Testis (tissue), 3 donors: ENCODE results near the gene MECR. TPM values are rescaled to one million over a fixed set of nuclear protein-coding genes. Genes with fewer than 3 reads are reported as not detected.

Experiments used
- DNase-seq: peaks from one replicate; pipeline ENCODE4 v3.0.0-alpha.2; 2019
- H3K27ac ChIP-seq, 2 donors: fragments of 200-600 bp; sonication (generic); one replicate each; pipeline ENCODE4 v1.5.1; 2019
- H3K27me3 ChIP-seq: fragments of 200-600 bp; sonication (generic); one replicate; pipeline ENCODE4 v1.5.1; 2019
- H3K36me3 ChIP-seq: fragments of 200-600 bp; sonication (generic); one replicate; pipeline ENCODE4 v1.5.1; 2017; ENCODE audit warnings: low read depth; ENCODE audit errors: missing control alignments
- H3K4me1 ChIP-seq: fragments of 200-600 bp; sonication (generic); one replicate; pipeline ENCODE4 v1.5.1; 2019
- H3K4me3 ChIP-seq, 2 donors: fragments of 200-600 bp; sonication (generic); one replicate each; pipeline ENCODE4 v1.5.1; 2017 to 2019
- H3K9me3 ChIP-seq: fragments of 200-600 bp; sonication (generic); one replicate; pipeline ENCODE4 v1.5.1; 2017
- POLR2A ChIP-seq: fragments of 450-650 bp; IDR thresholded peaks from one replicate; pipeline ENCODE4 v1.6.1; 2017; ENCODE audit warnings: antibody characterized with exemption, mild to moderate bottlenecking, moderate library complexity
- WGBS, 2 donors: methylation state at CpG; one replicate each; pipeline ENCODE4 v1.1.5; 2018; 5-methylcytosine and 5-hydroxymethylcytosine counted together
- intact Hi-C: fragments of 100-400 bp; cut with DNase I; formaldehyde crosslinking; loops from one replicate; pipeline ENCODE4 v1.15.1; 2023; ENCODE audit warnings: low total_unique reads
- polyA plus RNA-seq: library from polyadenylated mRNA; stranded (reverse); fragments of 350-450 nt; fragmentation: Illumina TruSeq; extraction: RNeasy Lipid Tissue Mini Kit (QIAGEN cat#74804); gene quantifications from one replicate; pipeline ENCODE4 v1.2.3, GENCODE V29; 2014; ENCODE audit warnings: low read depth, low replicate concordance; ENCODE audit not compliant: insufficient read depth
- total RNA-seq, 2 donors: library from RNA; depleted of rRNA; stranded (reverse); fragments of >200 nt; gene quantifications; one replicate each; pipeline ENCODE4 v1.2.3, GENCODE V29; 2016
- TF ChIP-seq, protein P1 (sequence below), 3 experiments: fragments of 450-650 bp in 2 of 3; fragments of 200-600 bp in 1 of 3; sonication (generic) in 1 of 3; IDR thresholded peaks; one replicate each; pipeline ENCODE4 v1.5.1; 2016 to 2019; ENCODE audit warnings: antibody characterized with exemption in 3 of 3, mild to moderate bottlenecking in 2 of 3, moderate library complexity in 1 of 3

MECR gene
- total and polyA plus RNA-seq, 3 donors from 2014 or later = 33.7 to 38.9 (median 37.3) TPM

DNA sequence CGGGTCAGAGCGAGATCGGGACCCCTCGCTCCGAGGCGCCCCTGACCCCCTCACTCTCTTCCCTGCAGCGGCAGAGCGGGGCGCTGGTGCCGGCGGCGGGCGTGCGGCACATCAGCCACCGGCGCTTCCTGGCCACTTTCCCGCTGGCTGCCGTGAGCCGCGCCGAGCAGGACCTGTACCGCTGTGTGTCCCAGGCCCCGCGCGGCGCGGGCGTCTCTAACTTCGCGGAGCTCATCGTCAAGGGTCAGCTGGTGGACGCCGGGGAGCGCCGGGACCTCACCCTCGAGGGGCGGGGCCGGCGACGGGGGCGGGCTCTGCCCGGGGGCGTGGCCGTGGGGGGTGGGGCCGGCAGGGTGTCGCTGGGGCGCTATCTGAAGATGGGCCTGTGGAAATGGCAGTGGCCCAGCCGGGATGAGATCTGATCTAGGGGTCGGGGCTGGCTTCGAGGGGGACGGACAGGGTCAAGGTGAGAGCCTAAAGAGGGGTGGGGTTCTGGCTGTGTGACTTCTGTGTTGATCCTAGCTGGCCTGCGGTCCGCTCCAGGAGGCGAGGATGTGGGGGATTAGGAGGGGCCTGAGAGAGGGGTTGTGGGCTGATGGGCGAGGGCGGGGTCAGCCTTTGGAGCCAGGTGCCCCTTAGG lies 29.2 kb upstream of the MECR start:
- no peak for TF ChIP-seq POLR2A
- TF ChIP-seq, protein P1, sequence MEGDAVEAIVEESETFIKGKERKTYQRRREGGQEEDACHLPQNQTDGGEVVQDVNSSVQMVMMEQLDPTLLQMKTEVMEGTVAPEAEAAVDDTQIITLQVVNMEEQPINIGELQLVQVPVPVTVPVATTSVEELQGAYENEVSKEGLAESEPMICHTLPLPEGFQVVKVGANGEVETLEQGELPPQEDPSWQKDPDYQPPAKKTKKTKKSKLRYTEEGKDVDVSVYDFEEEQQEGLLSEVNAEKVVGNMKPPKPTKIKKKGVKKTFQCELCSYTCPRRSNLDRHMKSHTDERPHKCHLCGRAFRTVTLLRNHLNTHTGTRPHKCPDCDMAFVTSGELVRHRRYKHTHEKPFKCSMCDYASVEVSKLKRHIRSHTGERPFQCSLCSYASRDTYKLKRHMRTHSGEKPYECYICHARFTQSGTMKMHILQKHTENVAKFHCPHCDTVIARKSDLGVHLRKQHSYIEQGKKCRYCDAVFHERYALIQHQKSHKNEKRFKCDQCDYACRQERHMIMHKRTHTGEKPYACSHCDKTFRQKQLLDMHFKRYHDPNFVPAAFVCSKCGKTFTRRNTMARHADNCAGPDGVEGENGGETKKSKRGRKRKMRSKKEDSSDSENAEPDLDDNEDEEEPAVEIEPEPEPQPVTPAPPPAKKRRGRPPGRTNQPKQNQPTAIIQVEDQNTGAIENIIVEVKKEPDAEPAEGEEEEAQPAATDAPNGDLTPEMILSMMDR (IDR thresholded peaks at IDR 0.05) = no peak

DNA sequence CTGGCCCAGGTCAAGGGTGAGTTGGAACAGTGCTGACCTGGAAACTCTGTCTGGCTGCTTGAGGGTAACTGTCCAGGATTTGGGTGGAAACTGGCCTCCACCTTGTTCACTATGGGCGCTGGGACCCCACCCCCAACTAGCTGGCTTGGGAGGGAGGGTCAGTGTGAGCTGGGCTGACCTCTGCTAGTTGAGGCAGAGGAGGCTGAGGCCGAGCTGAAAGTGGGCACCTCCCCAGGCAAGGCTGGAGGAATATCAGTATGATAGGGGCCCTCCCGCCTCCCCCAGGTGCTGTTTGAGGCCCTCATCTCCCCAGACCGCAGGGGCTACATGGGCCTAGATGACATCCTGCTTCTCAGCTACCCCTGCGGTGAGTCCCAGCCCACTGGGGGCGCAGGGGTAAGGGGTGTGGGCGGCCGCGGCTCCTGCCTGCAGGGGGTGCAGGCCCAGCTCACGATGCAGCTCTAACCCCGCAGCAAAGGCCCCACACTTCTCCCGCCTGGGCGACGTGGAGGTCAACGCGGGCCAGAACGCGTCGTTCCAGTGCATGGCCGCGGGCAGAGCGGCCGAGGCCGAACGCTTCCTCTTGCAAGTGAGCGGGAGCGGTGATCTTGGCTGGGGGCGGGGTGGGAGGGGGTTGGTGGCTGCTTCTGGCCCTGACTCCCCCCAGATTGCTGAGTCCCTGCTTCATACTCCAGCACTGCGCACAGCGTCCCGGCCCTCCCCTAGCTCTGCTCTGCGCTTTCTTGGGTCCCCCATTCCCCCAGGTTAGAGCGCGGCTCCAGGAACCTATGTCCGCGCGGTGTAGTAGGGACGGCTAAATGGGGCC lies 28.5 kb upstream of the MECR start:
- Histone ChIP-seq H3K4me3 (peak overlapping the region; percentile 36 to 37), H3K36me3 (no peaks in the 10 kb centered on the region), H3K4me1 (peaks cover 20% of the 10 kb centered on the region), H3K27ac (peak overlapping the region in 1 of 2 donors; percentile 37), H3K27me3 (no peaks in the 10 kb centered on the region), H3K9me3 (no peaks in the 10 kb centered on the region)
- DNase-seq = peak; percentile 37
- intact Hi-C loops = no loop called here
- TF ChIP-seq POLR2A = no peak
- WGBS, 2 donors = 8 to 67% methylated on average over 1 to 38 of the region's 38 CpGs

More for the DNA sequence above, 29.2 kb upstream of the MECR start:
- Histone ChIP-seq H3K27ac (peak overlapping the region in 1 of 2 donors; percentile 37), H3K9me3 (no peaks in the 10 kb centered on the region), H3K4me3 (peak overlapping the region; percentile 36 to 37), H3K36me3 (no peaks in the 10 kb centered on the region), H3K27me3 (no peaks in the 10 kb centered on the region), H3K4me1 (peaks cover 20% of the 10 kb centered on the region)
- intact Hi-C loops = no loop called here
- peak; percentile 67 for DNase-seq
- WGBS, 2 donors = 5 to 10% methylated on average over 11 to 41 of the region's 56 CpGs

DNA sequence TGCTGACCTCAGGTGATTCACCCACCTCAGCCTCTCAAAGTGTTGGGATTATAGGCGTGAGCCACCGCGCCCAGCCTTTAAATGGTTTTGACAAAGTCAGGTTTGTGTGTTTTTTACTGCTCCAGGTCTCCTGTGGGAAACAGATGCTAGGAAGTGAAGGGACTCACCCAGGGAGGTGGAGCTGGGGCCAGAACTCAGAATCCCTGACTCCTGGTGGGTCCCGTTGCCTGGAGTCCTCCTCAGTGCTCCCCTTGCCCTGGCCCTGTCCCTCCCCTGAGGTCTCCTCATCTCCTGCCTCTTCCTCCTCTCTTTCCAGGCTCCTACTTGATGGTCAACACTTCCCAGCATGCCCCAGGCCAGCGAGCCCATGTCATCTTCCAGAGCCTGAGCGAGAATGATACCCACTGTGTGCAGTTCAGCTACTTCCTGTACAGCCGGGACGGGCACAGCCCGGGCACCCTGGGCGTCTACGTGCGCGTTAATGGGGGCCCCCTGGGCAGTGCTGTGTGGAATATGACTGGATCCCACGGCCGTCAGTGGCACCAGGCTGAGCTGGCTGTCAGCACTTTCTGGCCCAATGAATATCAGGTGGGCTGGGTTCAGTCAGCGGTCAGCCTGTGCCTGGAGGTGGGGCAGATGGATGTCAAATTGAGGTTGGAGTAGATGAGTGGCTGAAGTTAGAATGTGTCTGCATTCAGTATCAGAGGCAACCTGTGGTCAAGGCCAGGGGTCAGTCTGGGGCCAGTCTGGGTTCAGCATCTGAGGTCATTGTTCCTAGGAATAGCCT lies 27.6 kb upstream of the MECR start:
- intact Hi-C loops = no loop called here

DNA sequence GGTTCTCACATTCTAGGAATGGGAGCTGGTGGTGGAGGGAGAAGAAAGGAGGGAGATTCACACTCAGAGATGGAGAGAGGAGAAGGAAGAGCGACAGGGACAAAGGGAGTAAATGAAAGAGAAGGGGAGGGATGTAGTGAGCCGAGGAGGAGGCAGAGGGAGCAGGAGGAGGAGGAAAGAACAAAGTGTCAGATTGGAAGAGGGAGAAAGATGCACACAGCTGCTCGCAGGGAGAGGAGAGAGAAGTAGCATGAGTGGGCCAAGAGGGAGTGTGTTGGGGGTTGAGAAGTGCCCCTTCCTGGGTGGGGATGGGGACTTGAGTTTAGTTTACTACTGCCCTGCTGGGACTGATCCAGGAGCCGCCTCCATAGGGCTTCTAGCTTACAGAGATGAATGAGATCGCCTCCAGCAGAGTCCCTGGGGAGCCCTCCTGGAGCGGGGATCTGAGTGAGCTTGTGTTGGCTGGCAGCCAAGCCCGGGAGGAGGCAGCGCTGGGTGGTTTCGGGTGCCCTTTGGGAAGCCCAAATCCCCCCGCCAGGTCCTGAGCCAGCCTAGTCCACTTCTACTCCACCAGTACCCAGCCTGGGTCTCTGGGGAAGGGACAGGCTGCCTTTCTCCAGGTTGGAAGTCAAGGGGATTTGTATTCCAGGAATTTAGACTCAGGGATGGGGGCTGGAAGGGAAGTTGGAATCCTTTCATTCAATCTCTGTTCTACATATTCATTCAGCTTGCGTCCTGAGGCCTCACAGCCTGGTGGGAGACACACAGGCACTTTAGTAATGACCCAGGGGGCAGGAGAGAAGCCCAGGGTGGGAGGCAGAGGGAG lies 26.5 kb upstream of the MECR start:
- Histone ChIP-seq H3K27me3 (no peaks in the 10 kb centered on the region), H3K4me3 (no peak overlapping the region), H3K9me3 (no peaks in the 10 kb centered on the region), H3K4me1 (peaks cover 20% of the 10 kb centered on the region), H3K27ac (no peak overlapping the region), H3K36me3 (no peaks in the 10 kb centered on the region)
- intact Hi-C loops = no loop called here
- WGBS, 2 donors = 40 to 51% methylated on average over 11 of the region's 11 CpGs
- no peak for DNase-seq
- TF ChIP-seq POLR2A = no peak
- TF ChIP-seq, protein P1 (IDR thresholded peaks at IDR 0.05) = no peak

More for the DNA sequence above, 27.6 kb upstream of the MECR start:
- no peaks in the 10 kb centered on the region for H3K9me3 ChIP-seq
- H3K4me1 ChIP-seq = peaks cover 20% of the 10 kb centered on the region
- H3K27me3 ChIP-seq = no peaks in the 10 kb centered on the region
- H3K4me3 ChIP-seq = no peak overlapping the region
- no peaks in the 10 kb centered on the region for H3K36me3 ChIP-seq
- 86 to 91% methylated on average over 12 to 16 of the region's 16 CpGs for WGBS, 2 donors
- DNase-seq = no peak
- TF ChIP-seq, protein P1 (IDR thresholded peaks at IDR 0.05) = no peak
- TF ChIP-seq POLR2A = no peak
- H3K27ac ChIP-seq = no peak overlapping the region
